Pons (tissue), 1 donor: ENCODE data around the gene MARS2.
A peak's percentile ranks its signal among the peaks of the same experiment; 100 is the strongest.
"Not testable (repeated sequence)": the region's sequence is repeated elsewhere in the genome, so short reads cannot be mapped to it uniquely, and the experiment has no call there.

ENCODE experiments used
- DNase-seq: peaks from one replicate; pipeline ENCODE4 v3.0.0-alpha.2; 2016; ENCODE audit warnings: low spot score

Gene MARS2

DNA sequence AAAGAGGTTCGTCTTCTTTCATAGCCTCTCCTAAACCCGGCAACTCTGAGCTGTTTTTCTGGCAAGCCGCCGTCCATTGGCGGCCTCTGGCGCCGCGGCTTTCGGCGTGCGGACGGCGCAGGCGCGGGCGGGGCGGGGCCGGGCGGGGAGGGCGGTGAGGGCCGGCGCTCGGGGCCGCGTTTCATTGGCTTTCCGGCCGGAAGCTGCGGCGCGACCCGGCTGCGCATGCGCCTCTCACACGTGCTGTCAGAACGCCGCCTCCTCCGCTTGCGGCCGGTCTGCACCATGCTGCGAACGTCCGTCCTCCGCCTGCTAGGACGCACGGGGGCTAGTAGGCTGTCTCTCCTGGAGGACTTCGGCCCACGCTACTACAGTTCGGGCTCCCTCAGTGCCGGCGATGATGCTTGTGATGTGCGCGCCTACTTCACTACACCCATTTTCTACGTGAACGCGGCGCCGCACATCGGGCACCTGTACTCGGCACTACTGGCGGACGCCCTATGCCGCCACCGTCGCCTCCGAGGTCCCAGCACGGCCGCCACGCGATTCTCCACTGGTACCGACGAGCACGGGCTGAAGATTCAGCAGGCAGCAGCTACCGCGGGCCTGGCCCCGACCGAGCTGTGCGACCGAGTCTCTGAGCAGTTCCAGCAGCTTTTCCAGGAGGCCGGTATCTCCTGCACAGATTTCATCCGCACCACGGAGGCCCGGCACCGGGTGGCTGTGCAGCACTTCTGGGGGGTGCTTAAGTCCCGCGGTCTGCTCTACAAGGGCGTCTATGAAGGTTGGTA, at the start of gene MARS2:
Gene MARS2, plus strand, starts transcription at position 249 of the 791 bp plus-strand sequence. Its CDS starts 37 bp downstream, at position 286.
- no peak for DNase-seq

DNA sequence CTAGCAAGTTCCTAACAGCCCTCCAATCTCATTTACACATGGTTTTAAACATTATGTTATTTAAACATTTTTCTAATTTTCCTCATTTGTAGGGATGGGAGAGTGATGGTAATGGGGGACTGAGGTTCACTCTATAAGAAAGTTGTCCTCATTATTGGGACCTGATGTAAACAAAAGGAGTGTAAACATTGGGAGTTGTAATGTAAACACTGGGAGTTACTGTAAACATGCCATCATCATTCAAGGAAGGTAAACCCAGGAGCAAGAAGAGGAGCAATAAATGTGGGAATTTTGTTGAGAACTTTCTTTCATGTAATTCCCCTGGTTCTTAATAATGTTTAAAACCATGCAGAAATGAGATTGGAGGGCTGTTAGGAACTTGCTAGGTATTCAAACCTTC, 47.6 kb upstream of the MARS2 start:
- no peak for DNase-seq

DNA sequence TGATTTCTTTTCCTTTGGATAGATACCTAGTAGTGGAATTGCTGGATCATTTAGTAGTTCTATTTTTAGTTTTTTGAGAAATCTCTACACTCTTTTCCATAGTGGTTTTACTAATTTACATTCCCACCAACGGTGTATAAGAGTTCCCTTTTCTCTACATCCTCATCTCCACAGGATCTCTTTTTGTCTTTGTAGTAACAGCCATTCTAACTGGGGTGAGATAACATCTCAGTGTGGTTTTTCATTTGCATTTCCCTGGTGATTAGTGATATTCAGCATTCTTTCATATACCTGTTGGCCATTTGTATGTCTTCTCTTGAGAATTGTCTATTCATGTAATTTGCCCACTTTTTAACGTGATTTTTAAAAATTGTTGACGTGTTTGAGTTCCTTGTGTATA, 43.5 kb upstream of the MARS2 start:
- DNase-seq: no peak

DNA sequence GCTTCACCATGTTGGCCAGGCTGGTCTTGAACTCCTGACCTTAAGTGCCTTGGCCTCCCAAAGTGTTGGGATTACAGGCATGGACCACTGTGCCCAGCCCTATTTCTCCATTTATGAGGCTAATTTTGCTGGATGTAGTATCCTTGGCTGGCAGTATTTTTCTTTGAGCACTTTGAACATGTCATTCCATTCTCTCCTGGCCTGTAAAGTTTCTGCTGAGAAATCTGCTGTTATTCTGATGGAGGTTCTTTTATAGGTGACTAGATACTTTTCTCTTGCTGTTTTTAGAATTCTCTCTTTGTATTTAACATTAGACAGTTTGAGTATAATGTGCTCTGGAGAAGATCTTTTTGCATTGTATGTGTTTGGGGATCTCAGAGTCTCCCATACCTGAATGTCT, 38.9 kb upstream of the MARS2 start:
- DNase-seq: no peak

DNA sequence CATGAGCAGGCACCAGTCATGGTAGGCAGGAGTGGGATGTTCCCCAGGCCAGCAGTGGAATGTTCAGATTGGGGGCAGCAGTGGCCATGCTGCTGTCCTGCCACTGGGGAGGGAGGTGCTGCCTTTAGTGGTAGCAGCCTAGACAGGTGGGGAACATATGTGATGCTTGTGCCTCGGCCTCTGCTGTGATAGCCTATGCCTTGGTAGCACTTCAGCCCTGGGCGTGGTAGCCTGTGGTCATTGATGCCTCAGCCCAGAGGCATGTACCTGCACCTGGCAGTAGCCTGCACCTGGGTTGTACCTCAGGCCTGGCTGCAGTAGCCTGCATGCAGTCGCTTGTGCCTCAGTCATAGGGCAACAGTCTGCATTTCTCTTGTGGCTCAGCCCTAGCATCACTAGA, 36.9 kb upstream of the MARS2 start:
- no peak for DNase-seq

DNA sequence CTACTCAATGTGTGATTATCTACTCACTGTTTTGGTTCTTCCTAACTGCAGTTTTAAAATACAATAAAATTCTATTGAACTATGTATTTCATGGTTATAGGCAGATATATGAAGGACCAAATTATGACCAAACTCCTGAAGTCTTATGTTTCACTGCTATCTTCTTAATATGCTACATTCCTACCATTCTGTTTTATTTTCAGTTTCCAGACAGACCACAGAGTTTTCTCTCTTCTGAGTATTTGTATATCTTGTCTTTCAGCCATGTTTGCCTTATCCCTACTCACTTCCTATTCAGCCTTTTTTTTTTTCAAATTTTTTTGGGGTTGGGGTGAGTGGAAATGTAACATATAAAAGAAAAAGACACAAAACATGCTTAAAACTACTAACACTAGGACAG, 36.1 kb upstream of the MARS2 start:
- no peak for DNase-seq

DNA sequence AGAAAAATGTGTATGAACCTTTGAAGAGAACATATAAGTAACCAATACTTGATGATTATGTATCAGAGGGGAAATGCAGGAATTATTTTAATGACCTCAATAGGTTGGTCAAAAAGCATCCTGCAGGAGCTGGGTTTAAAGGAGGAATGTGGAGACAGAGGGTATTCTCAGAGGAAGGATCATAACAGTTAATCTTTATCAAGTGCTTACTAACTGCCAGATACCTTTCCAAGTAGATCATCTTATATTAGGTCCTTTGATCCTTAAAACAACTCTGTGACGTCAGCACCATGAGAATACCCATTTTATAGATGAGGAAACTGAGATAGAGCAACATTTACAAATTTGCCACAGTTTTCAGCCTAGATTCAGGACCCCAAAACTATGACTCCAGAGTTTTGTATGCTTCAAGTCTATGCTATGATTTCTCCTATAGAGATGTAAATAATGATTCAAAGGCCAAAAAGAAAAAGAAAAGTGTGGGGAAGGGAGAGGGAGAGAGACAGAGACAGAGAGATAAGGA, 32.7 kb upstream of the MARS2 start:
- DNase-seq: no peak

DNA sequence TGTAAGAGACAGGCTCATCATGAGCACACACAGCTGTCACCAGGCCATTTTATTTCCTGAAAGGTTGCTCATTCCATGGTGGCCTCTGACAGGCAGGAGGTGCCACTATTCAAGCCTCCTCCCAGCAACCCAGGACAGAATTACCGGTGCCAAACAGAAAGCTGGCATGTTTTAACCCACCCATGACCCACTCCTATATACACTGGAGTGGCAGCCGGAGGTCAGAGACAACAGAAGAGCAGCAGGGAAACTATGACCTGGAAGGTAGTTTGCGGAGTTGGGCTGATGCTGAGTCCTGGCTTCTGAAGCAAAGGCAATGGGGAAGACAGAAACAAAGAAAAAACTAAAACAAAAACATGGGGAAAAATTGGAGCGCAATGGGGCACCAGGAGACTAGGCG, 32.1 kb upstream of the MARS2 start:
- peak; percentile 35 for DNase-seq

DNA sequence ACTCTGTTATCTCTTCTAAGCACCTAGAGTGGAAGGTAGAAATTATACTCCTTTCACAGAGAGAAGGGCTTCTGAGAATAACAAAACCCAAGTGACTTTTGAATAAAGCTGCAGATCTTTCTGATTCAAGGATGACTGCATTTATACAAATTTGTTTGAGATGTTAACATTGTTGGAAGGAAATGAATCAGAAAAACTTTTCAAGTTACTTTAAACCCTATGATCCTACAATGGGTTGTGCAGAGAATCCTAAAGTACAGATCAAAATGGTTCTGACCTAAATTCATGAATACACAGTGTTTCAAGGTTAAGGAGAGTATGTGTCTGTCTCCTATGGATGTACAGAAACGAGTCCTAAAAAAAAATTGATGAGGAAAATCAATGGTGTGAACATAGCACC, 31.6 kb upstream of the MARS2 start:
- DNase-seq: peak; percentile 56

DNA sequence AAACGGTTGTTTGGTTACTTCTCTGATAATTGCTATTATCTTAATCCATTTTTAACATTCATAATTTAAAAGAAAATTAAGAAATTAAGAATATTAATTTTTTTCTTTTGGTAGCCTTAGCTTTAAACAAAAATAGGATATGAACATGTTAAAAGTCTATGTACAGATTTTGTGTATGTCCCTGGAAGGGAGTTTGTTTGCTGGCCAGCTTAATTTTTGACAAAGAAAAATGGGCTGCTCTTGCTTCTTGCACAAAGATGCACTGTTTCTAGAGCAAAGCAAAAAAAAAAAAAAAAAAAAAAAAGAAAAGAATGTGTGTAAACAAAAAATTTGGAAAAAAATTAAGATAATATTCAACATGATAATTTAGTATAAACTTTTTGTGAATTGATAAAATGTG, 31.1 kb upstream of the MARS2 start:
- DNase-seq: peak; percentile 72

DNA sequence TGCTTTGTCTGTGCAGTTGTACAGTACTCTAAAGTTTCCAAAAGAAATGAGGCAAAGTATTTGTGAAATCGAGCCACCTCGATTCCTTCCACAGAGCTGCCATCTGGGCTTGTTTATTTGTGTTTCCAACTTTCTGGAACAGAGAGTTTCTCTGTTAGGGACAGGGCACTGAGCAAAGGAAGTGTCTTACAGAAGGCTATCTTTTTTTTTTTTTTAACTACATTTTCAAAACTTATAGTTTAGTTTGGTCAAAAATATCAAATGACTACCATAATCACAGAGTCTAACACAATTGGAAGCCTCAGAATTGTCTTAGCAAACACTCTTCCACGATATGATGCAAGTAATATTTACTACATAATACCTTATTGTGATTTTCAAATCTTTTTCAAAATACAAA, 30.6 kb upstream of the MARS2 start:
- peak; percentile 92 for DNase-seq

DNA sequence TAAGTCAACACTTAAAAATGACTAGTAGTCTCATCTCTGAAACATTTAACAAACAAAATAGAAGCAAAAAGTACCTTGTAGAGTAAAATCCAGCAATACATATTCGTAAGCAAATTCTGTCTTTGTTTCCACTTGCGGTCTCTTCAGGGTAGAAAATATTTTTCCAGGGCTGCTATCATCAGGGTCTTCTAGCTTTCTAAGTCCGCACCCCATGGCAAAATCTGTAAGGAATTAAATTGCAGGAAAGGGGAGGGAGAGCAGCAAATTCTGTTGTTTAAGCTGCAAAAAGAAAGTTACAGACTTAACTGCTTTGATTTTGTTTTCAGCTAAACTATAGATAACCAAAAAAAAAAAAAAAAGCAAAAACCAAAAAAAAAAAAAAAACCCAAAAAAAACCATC, 29.9 kb upstream of the MARS2 start, which contains the start of gene RFTN2:
Gene RFTN2, minus strand, starts transcription at position 342 of the 400 bp plus-strand sequence. Its CDS starts 129 bp downstream, at position 213.
- peak; percentile 53 for DNase-seq

DNA sequence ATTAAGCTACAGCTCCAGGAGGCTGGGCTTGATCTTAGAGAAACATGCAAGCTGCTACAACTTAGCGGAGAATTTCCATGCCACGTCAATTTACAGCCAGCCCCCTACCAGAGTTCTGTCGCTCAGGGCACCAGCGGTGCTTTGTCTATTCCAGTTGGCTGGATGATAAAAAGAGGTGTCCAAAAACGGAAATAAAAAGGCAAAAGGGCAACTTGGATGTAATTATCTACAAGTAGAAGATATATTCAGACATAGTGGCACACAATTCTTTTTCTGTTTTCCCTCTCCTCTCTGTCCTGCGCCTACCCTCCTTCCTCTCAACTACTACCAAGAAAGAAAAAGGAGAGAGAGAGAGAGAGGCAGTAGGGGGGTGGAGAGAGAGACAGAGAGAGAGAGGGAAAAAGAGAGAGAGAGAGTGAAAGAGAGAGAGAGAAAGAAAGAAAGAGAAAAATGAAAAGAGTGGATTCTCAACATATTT, 29.4 kb upstream of the MARS2 start:
- peak; percentile 82 for DNase-seq

DNA sequence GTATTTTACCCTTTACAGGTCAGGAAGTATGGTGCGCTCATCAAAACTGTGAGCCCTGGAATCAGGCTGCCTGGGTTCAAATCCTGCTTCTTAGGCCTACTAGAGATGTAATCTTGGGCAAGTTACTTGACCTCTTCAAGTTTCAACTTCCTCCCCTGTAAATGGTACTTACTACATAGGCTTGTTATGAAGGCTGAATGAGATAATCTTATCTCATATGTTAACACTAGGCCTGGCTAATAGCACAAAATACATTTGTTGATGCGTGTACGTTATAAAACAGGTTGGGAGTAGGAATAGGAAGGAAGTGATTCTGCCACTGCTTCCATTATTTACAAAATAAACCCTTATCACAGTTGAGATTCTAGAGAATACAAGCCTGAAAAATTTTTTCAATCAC, 28.1 kb upstream of the MARS2 start:
- DNase-seq: no peak

DNA sequence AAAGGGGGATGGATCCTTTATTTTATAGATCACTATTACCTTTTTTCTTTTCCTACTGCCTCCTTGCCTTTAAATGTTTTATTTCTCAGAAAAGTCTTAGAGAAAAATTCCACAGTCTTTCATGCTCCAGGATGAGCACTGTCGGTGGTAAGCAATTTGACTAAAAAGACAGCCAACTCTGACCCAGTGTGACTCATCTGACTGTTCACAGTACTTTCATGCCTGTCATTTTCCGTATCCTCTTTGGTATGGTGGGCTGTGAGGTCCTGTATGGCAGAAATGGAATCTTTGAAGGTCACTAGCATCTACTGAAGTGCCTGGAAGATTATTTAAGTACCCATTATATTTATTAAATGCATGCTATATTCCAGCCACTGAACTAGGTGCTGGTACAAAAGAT, 27.7 kb upstream of the MARS2 start:
- DNase-seq: no peak

DNA sequence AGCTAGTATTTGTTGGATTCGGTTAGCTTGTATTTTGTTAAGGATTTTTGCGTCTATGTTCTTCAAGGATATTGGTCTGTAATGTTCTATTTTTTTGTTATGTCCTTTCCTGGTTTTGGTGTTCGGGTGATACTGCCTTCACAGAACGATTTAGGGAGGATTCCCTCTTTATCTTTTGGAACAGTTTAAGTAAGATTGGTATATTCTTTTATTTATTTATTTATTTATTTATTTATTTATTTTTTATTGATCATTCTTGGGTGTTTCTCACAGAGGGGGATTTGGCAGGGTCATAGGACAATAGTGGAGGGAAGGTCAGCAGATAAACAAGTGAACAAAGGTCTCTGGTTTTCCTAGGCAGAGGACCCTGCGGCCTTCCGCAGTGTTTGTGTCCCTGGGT, 10.0 kb upstream of the MARS2 start:
- not testable (repeated sequence) for DNase-seq

DNA sequence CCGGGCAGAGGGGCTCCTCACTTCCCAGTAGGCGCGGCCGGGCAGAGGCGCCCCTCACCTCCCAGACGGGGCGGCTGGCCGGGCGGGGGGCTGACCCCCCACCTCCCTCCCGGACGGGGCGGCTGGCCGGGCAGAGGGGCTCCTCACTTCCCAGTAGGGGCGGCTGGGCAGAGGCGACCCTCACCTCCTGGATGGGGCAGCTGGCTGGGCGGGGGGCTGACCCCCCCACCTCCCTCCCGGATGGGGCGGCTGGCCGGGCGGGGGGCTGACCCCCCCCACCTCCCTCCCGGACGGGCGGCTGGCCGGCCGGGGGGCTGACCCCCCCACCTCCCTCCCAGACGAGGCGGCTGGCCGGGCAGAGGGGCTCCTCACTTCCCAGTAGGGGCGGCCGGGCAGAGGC, 9.2 kb upstream of the MARS2 start:
- not testable (repeated sequence) for DNase-seq

DNA sequence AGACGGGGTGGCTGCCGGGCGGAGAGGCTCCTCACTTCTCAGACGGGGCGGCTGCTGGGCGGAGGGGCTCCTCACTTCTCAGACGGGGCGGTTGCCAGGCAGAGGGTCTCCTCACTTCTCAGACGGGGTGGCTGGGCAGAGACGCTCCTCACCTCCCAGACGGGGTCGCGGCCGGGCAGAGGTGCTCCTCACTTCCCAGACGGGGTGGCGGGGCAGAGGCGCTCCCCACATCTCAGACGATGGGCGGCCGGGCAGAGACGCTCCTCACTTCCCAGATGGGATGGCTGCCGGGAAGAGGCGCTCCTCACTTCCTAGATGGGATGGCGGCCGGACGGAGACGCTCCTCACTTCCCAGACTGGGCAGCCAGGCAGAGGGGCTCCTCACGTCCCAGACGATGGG, 8.6 kb upstream of the MARS2 start:
- not testable (repeated sequence) for DNase-seq

DNA sequence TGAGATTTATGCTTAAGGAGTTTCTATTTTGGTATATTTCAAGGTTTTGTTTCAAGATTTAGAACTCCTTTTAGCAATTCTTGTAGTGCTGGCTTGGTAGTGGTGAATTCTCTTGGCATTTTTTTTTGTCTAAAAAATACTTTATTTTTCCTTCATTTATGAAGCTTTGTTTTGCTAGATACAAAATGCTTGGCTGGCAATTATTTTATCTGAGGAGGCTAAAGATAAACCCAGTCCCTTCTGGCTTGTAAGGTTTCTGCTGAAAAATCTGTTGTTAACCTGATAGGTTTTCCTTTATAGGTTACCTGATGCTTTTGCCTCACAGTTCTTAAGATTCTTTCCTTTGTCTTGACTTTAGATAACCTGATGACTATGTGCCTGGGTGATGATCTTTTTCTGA, 5.4 kb upstream of the MARS2 start:
- not testable (repeated sequence) for DNase-seq

DNA sequence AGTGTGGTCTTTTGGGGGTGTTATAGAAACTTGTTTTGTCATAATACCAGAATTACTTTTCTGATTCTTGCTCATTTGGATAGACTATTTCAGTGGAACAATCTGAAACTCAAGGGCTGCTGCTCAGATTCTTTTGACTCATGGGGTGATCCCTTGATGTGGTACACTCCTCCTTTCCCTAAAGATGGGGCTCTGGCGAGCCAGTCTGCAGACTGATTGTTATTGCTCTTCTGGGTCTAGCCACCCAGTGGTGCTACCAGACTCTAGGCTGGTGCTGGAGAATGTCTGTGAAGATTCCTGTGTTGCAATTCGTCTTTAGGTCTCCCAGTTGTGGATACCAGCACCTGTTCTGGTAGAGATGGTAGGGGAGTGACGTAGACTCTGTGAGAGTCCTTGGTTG, 4.2 kb upstream of the MARS2 start:
- DNase-seq: no peak

DNA sequence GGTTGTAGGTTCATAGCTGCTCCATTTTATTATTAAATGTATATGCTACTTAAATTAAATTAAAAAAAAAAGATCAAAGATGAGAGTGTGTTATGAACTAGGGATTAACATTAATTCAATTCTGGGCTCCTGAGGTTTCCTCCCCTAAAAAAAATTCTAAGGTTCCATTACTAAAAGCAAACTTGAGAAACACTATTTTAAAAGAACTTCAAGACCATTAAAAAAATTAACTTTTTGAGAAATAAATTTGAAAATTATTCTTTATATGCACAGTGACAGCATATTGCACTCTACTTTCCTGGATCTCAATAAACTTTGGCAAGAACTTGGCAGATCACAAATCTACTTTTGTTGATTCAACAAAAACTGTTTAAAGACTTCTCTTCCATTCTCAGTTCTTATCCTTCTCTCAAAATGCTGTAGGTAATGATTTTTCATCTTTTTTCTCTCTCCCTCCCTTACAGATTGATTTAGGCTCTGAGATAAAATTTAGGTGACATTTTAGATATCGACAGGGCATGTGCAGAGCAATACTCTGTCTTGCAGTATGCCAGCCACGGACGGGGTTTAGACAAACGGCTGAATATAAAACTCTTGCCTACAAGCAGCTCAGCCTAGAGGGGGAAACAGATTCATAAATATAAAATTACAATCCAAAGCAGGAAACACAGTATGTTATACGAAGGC, 592 bp upstream of the MARS2 start:
- peak; percentile 84 for DNase-seq

DNA sequence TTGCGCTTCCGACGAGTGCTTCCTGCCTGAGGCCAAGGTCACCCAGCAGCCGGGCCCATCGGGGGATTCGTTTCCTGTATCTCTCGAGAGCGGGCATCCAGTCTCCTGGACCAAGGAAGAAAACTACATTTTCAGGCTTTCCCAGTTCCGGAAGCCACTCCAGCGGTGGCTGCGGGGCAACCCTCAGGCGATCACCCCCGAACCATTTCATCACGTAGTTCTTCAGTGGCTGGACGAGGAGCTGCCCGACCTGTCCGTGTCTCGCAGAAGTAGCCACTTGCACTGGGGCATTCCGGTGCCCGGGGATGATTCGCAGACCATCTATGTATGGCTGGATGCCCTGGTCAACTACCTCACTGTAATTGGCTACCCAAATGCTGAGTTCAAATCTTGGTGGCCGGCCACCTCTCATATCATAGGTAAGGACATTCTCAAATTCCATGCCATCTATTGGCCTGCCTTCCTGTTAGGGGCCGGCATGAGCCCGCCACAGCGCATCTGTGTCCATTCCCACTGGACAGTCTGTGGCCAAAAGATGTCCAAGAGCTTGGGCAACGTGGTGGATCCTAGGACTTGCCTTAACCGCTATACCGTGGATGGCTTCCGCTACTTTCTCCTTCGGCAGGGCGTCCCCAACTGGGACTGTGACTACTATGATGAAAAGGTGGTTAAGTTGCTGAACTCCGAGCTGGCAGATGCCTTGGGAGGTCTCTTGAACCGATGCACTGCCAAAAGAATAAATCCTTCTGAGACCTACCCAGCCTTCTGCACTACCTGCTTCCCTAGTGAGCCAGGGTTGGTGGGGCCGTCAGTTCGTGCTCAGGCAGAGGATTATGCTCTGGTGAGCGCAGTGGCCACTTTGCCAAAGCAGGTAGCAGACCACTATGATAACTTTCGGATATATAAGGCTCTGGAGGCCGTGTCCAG, 1.0 kb downstream of the MARS2 start:
- no peak for DNase-seq
